Loucy (cell line): ENCODE results near the gene TPK1.

Experiments
- H2AFZ ChIP-seq: fragments of 200-600 bp; sonication (generic); 2 replicates; pipeline ENCODE4 v1.6.0; 2016; ENCODE audit warnings: antibody characterized with exemption, mild to moderate bottlenecking, low read length, moderate library complexity
- H3F3A ChIP-seq: fragments of 200-600 bp; 2 replicates; pipeline ENCODE4 v1.6.0; 2016; ENCODE audit warnings: antibody characterized with exemption, low read depth, mild to moderate bottlenecking
- H3K27me3 ChIP-seq: fragments of 200-600 bp; sonication (generic); 2 replicates; pipeline ENCODE4 v1.6.1; 2014; ENCODE audit warnings: low read length, mild to moderate bottlenecking; ENCODE audit not compliant: insufficient read depth, poor library complexity, severe bottlenecking
- H3K36me3 ChIP-seq: fragments of 200-600 bp; sonication (generic); 2 replicates; pipeline ENCODE4 v1.6.1; 2016; ENCODE audit warnings: low read length; ENCODE audit not compliant: insufficient read depth
- H3K4me1 ChIP-seq: fragments of 200-600 bp; sonication (generic); 2 replicates; pipeline ENCODE4 v1.5.1; 2014; ENCODE audit warnings: low read length, mild to moderate bottlenecking; ENCODE audit not compliant: insufficient read depth, poor library complexity, severe bottlenecking
- H3K4me2 ChIP-seq: fragments of 200-600 bp; sonication (generic); 2 replicates; pipeline ENCODE4 v1.6.0; 2014; ENCODE audit warnings: antibody characterized with exemption, low read length, low read depth, mild to moderate bottlenecking; ENCODE audit not compliant: poor library complexity, severe bottlenecking
- H3K4me3 ChIP-seq: fragments of 200-600 bp; sonication (generic); 2 replicates; pipeline ENCODE4 v1.5.1; 2014; ENCODE audit warnings: low read length, mild to moderate bottlenecking, mixed read lengths; ENCODE audit not compliant: poor library complexity, severe bottlenecking
- H3K79me2 ChIP-seq: fragments of 200-600 bp; sonication (generic); 2 replicates; pipeline ENCODE4 v1.6.1; 2014; ENCODE audit warnings: low read length; ENCODE audit not compliant: insufficient read depth
- H3K9ac ChIP-seq: fragments of 200-600 bp; sonication (generic); 2 replicates; pipeline ENCODE4 v1.6.0; 2014; ENCODE audit warnings: mild to moderate bottlenecking, low read depth, low read length, moderate library complexity; ENCODE audit not compliant: poor library complexity, severe bottlenecking
- H3K9me2 ChIP-seq: fragments of 200-600 bp; sonication (generic); replicated peaks from 2 replicates; pipeline ENCODE4 v1.6.1; 2016; ENCODE audit warnings: low read depth, low read length, mixed read lengths
- H3K9me3 ChIP-seq: fragments of 200-600 bp; sonication (generic); 2 replicates; pipeline ENCODE4 v1.6.1; 2014; ENCODE audit warnings: mild to moderate bottlenecking, antibody characterized with exemption, low read length, low read depth; ENCODE audit not compliant: insufficient read depth
- H4K20me1 ChIP-seq: fragments of 200-600 bp; sonication (generic); 2 replicates; pipeline ENCODE4 v1.6.0; 2014; ENCODE audit warnings: antibody characterized with exemption, low read length, mild to moderate bottlenecking; ENCODE audit not compliant: insufficient read depth, poor library complexity, severe bottlenecking
- EZH2phosphoT487 ChIP-seq: fragments of 200-600 bp; IDR thresholded peaks from 2 replicates; pipeline ENCODE4 v1.6.1; 2018; ENCODE audit warnings: antibody characterized with exemption, mild to moderate bottlenecking, moderate library complexity, borderline replicate concordance
- TF ChIP-seq, protein P1 (sequence below): fragments of 200-600 bp; sonication (generic); conservative IDR thresholded peaks from 2 replicates; pipeline ENCODE4 v1.5.1; 2014; ENCODE audit warnings: mild to moderate bottlenecking, antibody characterized with exemption, low read length

Gene TPK1

DNA sequence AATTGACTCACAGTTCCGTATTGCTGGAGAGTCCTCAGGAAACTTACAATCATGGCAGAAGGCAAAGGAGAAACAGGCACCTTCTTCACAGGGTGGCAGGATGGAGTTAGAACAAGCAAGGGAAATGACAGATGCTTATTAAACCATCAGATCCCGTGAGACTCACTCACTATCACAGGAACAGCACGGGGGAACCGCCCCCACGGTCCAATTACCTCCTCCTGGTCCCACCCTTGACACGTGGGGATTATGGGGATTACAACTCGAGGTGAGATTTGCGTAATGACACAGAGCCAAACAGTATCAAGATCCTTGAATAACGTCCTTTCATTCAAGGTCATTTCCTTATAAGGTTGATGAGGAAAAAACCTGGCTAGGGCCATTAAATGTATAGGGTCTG is 176.6 kb downstream of the TPK1 start:
- H3K9me3 ChIP-seq = no peaks in the 10 kb centered on the region
- no peaks in the 10 kb centered on the region for H3F3A ChIP-seq
- H3K9me2 ChIP-seq = no peaks in the 10 kb centered on the region
- no peaks in the 10 kb centered on the region for H3K79me2 ChIP-seq
- no peaks in the 10 kb centered on the region for H3K27me3 ChIP-seq
- H3K9ac ChIP-seq = no peak overlapping the region
- H3K4me2 ChIP-seq = no peak overlapping the region
- TF ChIP-seq, protein P1, sequence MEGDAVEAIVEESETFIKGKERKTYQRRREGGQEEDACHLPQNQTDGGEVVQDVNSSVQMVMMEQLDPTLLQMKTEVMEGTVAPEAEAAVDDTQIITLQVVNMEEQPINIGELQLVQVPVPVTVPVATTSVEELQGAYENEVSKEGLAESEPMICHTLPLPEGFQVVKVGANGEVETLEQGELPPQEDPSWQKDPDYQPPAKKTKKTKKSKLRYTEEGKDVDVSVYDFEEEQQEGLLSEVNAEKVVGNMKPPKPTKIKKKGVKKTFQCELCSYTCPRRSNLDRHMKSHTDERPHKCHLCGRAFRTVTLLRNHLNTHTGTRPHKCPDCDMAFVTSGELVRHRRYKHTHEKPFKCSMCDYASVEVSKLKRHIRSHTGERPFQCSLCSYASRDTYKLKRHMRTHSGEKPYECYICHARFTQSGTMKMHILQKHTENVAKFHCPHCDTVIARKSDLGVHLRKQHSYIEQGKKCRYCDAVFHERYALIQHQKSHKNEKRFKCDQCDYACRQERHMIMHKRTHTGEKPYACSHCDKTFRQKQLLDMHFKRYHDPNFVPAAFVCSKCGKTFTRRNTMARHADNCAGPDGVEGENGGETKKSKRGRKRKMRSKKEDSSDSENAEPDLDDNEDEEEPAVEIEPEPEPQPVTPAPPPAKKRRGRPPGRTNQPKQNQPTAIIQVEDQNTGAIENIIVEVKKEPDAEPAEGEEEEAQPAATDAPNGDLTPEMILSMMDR = no peak
- no peak for TF ChIP-seq EZH2phosphoT487
- no peak overlapping the region for H3K4me3 ChIP-seq
- no peaks in the 10 kb centered on the region for H3K4me1 ChIP-seq
- H3K36me3 ChIP-seq = no peaks in the 10 kb centered on the region
- no peaks in the 10 kb centered on the region for H4K20me1 ChIP-seq
- H2AFZ ChIP-seq = no peak overlapping the region

DNA sequence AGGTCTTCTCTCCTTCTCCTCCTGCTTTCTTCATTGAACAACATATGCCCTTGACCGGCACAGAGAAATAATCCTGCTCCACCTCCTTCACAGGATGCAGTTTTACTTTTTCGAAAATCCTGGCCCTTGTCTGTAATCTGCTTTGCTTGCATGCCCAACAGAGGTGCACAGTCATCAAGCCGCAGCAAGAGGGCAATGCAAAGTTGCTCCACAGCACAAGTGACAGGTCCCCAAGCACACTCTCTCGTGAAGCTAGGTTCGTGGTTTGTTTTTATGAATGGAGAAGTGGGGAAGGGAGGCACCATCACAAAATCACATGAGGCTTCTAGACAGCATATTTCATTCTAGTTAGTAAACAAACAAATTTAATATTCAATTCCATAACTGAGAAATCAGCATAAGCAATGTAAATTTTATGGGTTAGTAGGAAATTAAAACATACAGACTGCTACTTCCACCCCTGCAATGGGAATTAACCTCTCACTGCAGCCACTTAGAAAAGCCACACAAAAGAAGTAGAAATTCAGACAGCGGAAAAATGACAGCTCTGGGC is 178.8 kb downstream of the TPK1 start:
- Histone ChIP-seq H3K9me3 (no peaks in the 10 kb centered on the region), H3F3A (no peaks in the 10 kb centered on the region), H3K4me3 (no peak overlapping the region), H3K9me2 (no peaks in the 10 kb centered on the region), H3K4me2 (no peak overlapping the region), H3K27me3 (no peaks in the 10 kb centered on the region), H4K20me1 (no peaks in the 10 kb centered on the region), H3K9ac (no peak overlapping the region), H2AFZ (no peak overlapping the region), H3K4me1 (no peaks in the 10 kb centered on the region), H3K79me2 (no peaks in the 10 kb centered on the region), H3K36me3 (no peaks in the 10 kb centered on the region)
- TF ChIP-seq, protein P1 = peak; percentile 43
- TF ChIP-seq EZH2phosphoT487 = no peak

DNA sequence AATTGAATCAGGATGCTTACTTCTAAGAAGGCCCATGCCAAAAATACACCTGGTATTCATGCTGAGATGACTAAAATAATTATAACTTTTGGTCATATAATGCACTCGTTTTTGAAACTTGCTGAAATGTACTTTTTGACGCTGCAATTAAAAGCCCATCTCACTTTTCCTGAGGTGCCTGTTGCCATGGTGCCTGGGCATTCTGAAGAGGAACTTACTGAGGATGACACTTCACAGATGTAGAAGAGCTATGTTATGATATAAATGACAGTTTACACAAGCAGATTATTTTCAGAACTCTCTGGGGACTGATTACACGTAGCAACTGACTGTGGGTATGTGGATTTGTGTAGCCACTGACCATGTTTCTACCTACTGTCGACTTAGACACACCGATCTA is 182.4 kb downstream of the TPK1 start:
- H4K20me1 ChIP-seq = no peaks in the 10 kb centered on the region

More for the DNA sequence above, 182.4 kb downstream of the TPK1 start:
- H3K36me3 ChIP-seq = no peaks in the 10 kb centered on the region
- no peak for TF ChIP-seq EZH2phosphoT487
- TF ChIP-seq, protein P1 = no peak
- no peaks in the 10 kb centered on the region for H3K9me2 ChIP-seq
- H3K79me2 ChIP-seq = no peaks in the 10 kb centered on the region
- H3K4me1 ChIP-seq = no peaks in the 10 kb centered on the region
- H3K4me3 ChIP-seq = no peak overlapping the region
- H3K9me3 ChIP-seq = no peaks in the 10 kb centered on the region
- H3F3A ChIP-seq = no peaks in the 10 kb centered on the region
- no peak overlapping the region for H3K4me2 ChIP-seq
- H3K27me3 ChIP-seq = no peaks in the 10 kb centered on the region
- H2AFZ ChIP-seq = no peak overlapping the region
- no peak overlapping the region for H3K9ac ChIP-seq
